Measurements from ENCODE around the gene GNPNAT1.
"Not testable (repeated sequence)": the region's sequence is repeated elsewhere in the genome, so short reads cannot be mapped to it uniquely, and the experiment has no call there.

The GNPNAT1 gene

DNA sequence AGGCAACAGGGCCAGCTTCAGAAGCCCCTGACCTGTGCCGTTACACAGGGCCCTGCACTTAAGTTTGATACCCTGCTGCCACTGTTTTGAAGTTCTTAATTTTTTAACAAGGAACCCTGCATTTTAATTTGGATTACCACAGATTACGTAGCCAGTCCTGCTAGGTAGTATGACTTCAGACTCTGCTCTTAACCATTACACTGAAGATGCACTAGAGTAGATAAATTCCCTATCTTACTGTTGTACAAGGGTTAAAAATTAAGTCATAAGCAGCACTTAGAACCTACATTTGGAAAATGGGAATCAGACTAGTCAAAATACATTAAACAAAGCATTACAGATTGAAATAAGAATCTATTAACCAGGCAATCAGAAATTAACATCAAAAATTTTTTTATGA is 2.3 kb downstream of the GNPNAT1 start:
- no peak for DNase-seq

DNA sequence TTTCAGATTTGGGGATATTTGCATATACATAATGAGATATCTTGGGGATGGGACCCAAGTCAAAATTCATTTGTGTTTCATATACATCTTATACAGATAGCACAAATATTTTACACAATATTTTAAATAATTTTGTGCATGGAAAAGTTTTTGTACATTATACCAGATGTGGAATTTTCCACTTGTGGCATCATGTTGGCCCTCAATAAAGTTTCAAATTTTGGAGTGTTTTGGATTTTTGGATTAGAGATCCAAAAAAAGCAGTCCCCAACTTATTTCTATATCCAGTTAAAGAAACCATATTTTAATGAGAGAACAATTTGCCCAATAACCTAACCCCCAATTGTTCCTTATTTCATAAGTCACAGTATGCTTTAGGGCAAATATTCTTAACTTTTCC is 4.5 kb downstream of the GNPNAT1 start:
- DNase-seq: no peak

DNA sequence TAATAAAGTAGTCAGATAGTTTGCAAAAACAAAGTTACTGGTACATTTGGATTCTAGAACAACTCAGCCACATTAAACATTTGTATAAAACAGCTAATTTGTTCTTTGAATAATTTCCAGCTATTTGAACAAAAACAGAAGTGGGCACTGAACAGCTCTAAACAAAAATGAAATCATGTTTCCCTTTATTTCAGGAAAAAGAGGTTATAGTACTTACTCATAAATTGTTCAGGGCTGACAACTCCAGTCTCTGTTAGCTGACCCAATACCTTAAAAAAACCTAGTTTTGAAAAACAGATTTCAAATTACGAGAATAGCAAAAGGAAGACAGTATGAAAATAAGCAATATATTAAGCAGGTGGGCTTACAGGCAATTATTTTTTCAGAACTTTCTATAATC is 8.2 kb downstream of the GNPNAT1 start:
- DNase-seq: no peak

DNA sequence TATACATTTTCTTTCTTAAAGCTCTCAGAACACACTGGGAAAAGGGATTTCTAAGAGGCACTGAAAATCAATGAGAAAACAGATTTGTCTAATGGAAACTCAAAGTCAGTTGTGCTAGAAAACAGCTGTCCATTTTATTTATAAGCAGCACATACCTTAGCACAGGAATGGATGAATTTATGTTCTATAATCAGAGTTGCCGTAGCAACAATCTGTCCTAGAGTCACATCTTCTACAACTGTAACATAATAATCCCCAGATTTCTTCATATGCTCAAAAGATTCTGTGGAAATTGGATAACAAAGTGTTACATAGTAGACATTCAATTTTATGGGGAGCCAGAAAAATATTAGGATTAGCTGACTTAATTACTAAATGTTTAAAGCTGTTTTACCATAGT is 9.8 kb downstream of the GNPNAT1 start:
- DNase-seq: no peak

DNA sequence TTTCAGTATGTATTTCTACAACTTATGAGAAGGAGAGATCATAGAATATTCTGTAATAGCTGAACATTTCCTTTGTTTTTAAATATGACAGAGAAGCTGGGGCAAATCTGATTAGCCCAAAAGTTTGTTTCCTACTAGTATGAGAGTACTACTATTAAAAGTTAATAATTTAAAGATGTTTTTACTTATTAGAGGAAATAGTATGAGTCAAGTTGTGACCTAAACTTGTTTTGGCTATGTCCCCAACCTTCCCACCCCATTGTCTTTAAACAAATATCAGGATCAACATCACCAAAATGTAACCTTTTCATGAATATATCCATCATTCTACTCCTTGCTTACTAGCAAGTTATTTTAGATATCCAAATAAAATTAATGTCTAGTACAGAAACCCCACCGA is 10.5 kb downstream of the GNPNAT1 start:
- no peak for DNase-seq

DNA sequence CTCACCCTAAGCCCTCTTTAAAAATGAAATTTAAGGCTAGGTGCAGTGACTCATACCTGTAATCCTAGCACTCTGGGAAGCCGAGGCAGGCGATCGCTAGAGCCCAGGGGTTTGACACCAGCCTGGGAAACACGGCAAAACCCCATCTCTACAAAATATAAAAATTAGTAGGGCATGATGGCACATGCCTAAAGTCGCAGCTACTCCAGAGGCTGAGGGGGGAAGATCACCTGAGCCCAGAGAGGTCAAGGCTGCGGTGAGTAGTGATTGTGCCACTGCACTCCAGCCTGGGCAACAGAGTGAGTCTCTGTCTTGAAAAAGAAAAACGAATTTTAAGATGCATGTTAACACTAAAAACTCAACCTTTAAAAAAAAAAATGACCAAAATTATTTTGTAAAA is 12.7 kb downstream of the GNPNAT1 start:
- no peak for DNase-seq

DNA sequence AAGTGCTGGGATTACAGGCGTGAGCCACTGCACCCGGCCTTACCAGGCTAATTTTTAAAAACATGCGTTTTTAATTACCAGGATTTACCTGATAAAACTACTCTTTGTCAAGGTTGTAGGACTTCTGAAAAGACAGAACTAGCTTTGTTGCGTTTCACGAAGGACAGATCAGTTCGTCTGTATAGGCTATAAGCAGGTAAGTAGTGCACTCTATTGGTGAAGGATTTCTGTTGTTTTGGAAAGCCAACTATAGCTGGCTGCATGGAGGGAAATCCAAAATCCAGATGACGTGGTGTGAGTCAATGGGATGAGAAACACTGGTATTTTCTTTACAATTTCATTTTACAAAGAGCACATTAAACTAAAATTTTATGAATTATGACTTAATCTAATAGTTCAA is 14.6 kb downstream of the GNPNAT1 start:
- DNase-seq: peak; percentile 14

DNA sequence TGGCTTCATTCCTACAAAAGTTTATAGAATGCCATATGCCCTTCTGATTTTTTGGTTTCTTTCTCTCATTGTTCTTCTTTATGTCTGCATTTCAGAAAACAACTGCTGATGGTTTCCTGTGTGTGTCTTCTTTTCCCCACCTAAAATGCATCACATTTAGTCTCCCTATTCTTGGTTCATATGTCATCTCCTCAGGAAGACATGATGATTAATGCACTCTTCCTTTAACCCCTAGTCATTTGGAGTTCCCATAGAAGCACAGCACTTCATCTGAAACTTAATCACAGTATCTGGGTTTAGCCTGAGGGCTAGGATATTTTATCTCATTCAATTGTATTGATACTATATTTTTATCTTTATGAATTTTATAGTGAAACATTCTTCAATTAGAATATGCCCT is 21.5 kb downstream of the GNPNAT1 start:
- DNase-seq: peak; percentile 8

DNA sequence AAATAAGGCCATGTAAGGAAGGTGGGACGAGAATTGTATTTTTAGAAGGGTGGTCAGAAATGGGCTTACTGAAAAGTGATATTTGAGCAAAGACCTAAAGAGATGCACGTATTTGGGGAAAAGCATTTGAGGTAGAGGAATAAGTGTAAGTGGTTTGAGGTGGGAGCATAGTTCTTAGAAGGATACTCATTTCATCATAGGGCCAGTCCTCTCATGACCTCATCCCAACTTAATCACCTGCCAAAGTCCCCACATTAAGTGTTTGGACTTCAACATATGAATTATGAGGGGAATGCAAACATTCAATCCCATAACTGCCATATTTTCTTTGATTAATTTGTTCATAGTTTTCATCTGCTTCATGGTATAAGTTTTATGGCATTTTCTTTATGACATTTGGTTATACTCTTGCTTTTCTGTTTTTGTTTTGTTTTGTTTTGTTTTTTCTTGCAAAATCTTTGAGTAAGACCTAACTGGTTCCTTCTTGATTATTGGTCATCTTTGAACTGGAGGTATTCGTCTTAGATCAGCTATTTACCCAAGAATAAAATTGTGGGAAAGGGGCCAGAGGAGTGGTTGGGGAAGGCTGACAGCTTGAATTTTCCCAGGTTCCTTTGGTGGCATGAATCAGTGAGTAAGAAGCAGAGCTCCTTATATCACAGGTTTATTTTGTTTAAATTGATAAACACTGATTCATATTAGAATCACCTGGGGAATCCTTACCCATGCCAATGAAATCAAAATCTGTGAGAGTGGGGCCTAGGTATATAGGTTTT is 24.2 kb downstream of the GNPNAT1 start:
- no peak for DNase-seq

DNA sequence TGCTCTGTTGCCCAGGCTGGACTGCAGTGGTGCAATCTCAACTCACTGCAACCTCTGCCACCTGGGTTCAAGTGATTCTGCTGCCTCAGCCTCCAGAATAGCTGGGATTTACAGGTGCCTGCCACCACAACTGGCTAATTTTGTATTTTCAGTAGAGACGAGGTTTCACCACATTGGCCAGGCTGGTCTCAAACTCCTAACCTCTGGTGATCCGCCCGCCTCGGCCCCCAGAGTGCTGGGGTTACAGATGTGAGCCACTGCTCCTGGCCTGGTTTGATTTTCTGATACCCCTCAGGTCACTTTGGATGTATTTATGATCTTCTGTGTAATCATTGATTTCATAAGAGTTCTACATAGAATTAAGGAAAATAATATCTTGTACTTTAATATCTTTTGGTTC is 28.5 kb downstream of the GNPNAT1 start:
- DNase-seq: not testable (repeated sequence)

DNA sequence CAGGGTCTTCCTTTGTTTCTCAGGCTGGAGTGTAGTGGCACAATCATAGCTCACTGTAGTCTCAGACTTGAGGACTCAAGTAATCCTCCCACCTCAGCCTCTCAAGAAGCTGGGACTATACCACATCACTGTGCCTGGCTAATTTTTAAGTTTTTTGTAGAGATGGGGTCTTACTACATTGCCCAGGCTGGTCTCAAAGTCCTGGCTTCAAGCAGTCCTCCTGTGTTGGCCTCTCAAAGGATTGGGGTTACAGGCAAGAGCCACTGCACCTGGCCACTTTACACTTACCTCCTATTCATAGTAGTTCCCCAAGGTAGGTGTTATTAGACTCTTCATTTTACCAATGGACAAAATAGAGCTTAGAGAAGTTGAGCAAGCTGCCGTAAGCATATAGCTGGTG is 32.3 kb downstream of the GNPNAT1 start:
- no peak for DNase-seq

DNA sequence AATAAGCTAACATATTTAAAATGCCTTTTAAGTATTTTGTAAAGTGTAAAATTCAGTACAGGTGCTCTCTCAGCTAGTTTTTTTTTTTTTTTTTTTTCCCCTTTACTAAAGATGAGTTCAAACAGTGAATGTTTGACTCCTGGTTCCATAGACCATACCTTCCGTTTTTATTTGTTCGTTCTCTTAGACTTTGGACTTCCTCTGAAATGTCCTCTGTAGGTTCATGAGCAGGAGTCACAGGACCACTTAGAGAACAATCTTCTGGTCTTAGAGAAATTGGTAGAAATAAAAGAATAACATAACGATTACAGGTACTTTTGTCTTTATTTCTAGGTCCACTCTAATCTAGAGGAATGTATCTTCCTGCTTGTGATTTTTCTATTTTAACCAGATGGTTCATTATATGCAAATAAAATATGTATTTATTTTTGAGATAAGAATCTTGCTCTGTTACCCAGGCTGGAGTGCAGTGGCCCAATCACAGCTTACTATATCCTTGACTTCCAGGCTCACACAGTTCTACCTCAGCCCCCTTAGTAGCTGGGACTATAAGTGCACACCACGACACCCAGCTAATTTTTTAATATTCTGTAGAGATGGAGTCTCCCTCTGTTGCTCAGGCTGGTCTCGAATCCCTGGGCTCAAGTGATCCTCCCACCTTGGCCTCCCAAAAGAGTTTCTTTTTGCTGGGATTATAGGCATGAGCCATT is 35.6 kb downstream of the GNPNAT1 start:
- no peak for DNase-seq

DNA sequence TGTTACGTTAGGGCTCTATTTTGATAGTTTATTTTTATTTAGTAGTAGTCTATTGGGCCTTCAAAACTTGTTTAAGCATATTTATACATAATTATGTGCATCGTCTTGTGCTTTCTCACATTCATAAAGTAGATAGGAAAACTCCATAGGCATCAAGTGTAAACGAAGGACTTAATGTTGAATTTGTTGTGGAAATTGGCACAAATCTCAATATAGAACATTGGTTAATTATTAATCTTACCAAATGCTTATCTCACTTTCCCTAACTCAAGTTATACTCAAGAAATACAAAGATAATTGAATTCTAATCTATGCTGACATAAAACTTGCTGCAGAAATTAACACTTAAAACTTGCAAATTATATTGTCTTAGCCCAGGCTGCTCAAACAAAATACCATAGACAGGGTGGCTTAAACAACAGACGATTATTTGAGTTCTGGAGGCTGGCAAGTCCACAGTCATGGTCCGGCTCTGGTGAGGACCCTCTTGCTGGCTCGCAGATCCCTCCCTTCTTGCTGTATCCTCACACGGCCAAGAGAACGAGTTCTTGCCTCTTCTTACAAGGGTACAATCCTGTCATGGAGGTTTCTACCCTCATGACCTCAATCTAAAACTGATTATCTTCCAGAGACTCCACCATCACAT is 42.6 kb downstream of the GNPNAT1 start:
- no peak for DNase-seq

DNA sequence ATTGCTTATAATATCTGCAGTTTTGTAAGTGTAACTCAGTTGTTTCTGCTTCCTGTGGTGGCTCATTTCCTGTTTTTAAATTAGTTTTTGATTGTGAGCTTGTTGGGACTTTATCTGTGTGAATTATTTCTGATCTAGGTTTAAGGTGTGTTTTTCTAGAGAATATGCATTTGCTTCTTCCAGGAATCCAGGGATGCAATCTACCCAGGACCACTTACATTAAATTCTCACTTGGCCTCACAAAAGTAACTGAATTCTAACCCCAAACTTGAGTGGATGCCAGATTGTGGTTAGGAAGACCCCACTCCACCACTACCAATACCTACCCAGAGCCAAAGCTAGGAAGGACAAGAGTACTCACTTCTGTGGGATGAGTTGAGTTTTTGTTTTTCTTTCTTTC is 49.5 kb downstream of the GNPNAT1 start:
- DNase-seq: peak; percentile 73

DNA sequence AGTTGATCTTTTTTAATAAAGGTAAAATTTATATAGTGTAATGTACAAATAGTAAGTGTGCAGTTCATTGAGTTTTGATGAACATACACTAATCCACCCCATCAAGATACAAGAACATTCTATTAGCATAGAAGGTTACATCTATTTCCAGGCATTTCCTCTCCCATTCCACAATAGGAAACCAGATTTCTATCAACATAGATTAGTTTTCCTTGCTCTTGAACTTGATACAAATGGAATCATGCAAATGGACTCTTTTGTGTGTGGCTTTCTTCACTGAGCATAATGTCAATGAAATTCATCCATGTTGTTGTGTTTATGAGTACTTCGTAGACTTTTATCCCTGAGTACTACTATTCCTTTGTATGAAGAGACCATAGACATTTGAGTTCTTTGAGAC is 50.7 kb downstream of the GNPNAT1 start:
- no peak for DNase-seq

DNA sequence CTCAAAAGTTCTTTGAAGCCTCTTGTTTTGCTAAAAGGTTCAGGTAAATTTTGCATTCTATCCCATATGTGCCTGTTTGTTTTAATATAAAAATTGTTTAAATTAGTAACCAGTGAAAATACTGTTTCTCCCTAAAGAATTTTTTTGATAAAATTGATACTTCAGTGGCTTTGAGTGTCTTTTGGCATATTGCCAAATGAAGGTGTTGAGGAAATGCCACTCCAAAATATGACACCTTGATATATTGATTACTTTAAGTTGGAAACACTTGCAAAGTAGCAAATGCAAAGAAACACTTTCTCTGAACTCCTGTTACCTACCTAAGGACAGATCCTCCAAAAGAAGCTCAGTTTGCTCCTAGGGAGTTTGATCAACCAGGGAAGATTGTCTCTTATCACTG is 53.0 kb downstream of the GNPNAT1 start:
- no peak for DNase-seq

DNA sequence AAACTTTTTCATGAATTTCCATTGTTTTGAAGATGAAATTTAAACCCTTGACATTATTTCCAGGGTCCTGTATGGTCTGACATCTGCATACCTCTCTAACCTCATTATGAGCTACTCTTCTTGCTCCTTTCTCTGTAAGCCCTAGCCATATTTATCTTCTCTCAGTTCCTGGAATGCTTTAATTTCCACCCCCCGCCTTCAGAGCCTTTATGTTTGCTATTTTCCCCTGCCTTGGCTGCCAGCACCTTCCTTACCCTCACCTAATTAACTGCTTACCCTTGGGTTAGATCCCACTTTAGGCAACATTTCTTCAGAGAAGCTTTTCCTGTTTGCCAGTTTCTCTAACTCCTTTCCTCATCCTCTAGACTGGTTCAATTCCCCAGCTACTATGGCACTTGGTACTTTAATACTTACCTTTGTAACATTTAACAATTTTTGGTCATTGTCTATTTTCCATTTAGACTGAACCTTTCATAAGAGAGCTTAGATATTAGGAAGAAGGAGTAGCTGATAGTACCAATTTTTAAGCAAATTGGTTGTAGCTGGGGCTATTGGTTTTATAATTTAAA is 55.4 kb downstream of the GNPNAT1 start:
- DNase-seq: no peak

DNA sequence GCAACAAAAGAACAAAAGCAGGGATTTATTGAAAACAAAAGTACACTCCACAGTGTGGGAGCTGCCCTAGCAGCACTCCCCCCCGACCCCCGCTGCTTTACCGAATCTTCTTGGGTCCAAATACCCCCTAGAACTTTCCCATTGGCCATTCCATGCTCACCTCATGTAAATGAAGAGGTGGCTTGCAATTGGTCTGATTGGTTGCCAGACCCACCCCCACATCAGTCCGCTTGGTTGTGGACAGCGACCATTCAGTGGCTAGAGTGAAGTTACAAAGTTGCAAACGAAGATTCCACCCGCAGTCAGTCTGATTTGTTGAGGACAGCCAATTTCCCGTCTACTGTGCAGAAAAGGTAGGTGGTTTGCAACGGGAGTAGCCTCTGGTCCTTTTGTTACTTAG is 57.6 kb downstream of the GNPNAT1 start:
- no peak for DNase-seq

DNA sequence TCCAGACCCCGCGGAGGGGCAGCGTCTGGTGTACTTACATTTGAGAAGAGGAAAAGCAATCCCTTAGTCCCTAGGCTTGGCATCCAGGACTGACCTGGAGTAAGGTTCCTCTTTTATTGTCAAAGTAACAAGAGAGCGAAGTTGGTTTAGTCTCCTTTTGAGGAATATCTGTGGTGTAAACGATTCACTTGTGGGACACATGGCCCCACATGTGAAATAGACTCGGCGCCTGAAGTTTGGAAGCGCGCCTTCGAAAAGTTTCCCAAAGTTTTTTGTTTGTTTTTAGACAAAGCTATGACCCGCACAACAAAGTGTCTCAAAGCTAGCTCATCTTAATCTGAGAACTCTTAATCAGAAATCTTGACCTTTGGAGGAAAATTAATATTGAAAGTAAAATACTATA is 60.7 kb downstream of the GNPNAT1 start:
- DNase-seq: no peak

DNA sequence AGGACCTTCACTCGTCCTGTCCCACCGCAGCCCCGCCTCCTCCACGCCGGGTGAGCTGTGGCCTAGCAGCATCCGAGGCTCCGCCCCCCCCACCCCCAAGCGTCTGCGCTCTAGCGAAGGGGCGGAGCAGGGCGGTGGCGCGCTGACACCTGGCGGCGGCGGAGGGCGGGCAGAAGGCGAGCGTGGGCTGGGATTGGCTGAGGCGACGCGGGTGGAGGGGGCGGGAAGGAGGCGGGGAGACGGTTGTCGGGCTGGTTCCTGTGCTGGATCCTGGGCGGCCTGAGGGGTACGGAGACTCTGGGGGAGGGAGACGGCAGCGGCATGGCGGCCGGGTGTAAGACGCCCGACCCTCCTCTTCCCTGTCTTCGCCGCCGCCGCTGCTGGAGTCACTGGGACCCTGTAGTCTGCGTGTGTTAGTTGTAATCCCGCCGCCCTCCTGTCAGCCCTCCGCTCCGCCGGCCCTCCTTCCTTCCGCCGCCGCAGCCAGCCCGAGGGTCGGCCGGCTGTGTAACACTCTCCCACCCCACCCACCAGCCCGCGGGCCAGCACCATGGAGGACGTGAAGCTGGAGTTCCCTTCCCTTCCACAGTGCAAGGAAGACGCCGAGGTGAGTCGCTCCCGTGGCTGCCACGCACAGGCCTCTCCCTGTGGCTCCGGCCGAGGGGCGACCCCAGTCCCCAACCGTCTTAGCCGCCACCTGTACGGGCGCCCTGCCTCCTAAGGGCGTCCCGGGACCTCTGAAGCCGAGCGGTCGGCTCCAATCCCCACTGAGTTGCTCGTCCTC is 61.3 kb downstream of the GNPNAT1 start, which contains the start of gene STYX:
TSS of gene STYX (plus strand) at position 242 of the 784 bp plus-strand sequence. CDS start at position 551, 309 bp downstream.
- peak; percentile 96 for DNase-seq

DNA sequence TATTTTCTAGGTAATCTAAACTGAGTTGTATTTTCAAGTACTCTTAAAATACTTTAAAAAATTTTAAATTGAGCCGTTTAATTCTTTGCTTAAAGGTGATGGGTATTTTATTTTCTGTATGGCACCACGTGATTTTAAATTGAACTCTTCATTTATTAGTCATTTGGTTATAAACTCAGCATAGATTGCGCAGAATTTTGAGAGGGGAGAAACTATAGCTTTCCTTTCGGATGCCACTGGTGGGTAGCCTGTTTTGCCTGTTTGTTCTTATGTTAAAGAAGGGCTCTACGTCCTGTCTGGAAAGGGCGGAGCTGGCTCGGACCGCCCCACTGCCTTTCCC is 61.9 kb downstream of the GNPNAT1 start:
- DNase-seq: no peak

DNA sequence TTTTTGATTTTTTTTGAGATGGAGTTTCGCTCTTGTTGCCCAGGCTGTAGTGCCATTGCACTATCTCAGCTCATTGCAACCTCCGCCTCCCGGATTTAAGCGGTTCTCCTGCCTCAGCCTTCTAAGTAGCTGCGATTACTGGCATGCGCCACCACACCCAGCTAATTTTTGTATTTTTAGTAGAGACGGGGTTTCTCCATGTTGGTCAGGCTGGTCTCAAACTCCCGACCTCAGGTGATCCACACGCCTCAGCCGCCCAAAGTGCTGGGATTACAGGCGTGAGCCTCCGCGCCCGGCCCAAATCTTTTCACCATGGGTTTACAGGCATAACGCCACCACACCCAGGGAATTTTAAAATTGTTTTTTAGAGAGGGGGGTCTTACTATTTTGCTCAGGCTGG is 62.4 kb downstream of the GNPNAT1 start:
- DNase-seq: not testable (repeated sequence)

DNA sequence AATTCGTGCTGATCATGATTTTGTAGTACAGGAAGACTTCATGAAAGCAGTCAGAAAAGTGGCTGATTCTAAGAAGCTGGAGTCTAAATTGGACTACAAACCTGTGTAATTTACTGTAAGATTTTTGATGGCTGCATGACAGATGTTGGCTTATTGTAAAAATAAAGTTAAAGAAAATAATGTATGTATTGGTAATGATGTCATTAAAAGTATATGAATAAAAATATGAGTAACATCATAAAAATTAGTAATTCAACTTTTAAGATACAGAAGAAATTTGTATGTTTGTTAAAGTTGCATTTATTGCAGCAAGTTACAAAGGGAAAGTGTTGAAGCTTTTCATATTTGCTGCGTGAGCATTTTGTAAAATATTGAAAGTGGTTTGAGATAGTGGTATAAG is 63.9 kb downstream of the GNPNAT1 start:
- not testable (repeated sequence) for DNase-seq
